ENCODE results near the gene DCT.

DNA sequence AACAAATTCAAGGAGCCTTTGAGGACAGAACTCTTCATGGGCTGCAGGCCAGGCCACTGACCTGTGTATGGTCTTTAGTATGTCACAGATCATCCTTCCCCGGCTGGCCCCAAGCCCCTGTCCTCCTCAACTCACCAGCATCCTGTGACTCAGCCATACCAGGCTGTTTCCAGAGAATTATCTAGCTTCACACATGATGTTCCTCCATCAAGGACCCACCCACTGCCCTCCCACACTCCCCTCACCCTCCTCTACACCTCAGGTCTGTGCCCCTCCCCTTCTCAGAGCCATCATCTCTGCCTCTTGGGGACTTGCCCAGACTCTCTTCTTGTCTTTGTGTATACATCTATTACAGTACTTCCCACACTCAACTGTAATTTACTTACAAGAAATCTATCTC is 14.7 kb downstream of the DCT start:
- TF ChIP-seq POLR2AphosphoS5 (IDR thresholded peaks at IDR 0.05): no peak
- TF ChIP-seq, protein P1, sequence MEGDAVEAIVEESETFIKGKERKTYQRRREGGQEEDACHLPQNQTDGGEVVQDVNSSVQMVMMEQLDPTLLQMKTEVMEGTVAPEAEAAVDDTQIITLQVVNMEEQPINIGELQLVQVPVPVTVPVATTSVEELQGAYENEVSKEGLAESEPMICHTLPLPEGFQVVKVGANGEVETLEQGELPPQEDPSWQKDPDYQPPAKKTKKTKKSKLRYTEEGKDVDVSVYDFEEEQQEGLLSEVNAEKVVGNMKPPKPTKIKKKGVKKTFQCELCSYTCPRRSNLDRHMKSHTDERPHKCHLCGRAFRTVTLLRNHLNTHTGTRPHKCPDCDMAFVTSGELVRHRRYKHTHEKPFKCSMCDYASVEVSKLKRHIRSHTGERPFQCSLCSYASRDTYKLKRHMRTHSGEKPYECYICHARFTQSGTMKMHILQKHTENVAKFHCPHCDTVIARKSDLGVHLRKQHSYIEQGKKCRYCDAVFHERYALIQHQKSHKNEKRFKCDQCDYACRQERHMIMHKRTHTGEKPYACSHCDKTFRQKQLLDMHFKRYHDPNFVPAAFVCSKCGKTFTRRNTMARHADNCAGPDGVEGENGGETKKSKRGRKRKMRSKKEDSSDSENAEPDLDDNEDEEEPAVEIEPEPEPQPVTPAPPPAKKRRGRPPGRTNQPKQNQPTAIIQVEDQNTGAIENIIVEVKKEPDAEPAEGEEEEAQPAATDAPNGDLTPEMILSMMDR (IDR thresholded peaks at IDR 0.05): no peak
- TF ChIP-seq POLR2A (IDR thresholded peaks at IDR 0.05): no peak
- TF ChIP-seq EP300 (IDR thresholded peaks at IDR 0.05): no peak

Data from sigmoid colon (tissue), 4 donors.